ENCODE measurements around the gene HIVEP1.

GRCh38 chr6:12012038-12012557, at the start of gene HIVEP1:
- TF ChIP-seq CTCF (conservative IDR thresholded peaks at IDR 0.05) (no peak), ZFX (IDR thresholded peaks at IDR 0.05) (no peak)
